Endothelial cell of umbilical vein (primary cell): Measurements from ENCODE around the gene CFAP210. TPM values are rescaled to one million over a fixed set of nuclear protein-coding genes. Genes with fewer than 3 reads are reported as not detected.

Experiments
- Bru-seq: library from RNA; stranded (reverse); fragments of 400-500 nt; gene quantifications from one replicate; lab custom pipeline; 2021; lab: Mats Ljungman, UMichigan
- BruChase-seq, 2 experiments: library from RNA; stranded (reverse); fragments of 400-500 nt; gene quantifications; one replicate each; lab custom pipeline; 2021; lab: Mats Ljungman, UMichigan
- BruUV-seq: library from RNA; stranded (reverse); fragments of 400-500 nt; replicated peaks from 2 replicates; lab custom pipeline; 2021; lab: Mats Ljungman, UMichigan
- CTCF ChIA-PET: fragments of 300-600, 350-600 bp; sonication (Branson Sonifier 250); formaldehyde crosslinking; loops from one replicate; lab custom pipeline; 2021; ENCODE audit warnings: antibody characterized with exemption, inconsistent platforms; lab: Charles Lee
- POLR2A ChIA-PET: fragments of 300-600, 350-600 bp; sonication (Branson Sonifier 250); formaldehyde crosslinking; loops from one replicate; lab custom pipeline; 2021; ENCODE audit warnings: antibody characterized with exemption, inconsistent platforms; lab: Charles Lee
- DNase-seq: peaks from one replicate; pipeline ENCODE4 v3.0.0-alpha.2; 2011; ENCODE audit warnings: low read depth, low spot score
- FAIRE-seq: peaks from 2 replicates; lab custom pipeline; 2011; peaks lifted over from hg19 to GRCh38; lab: Jason Lieb, UNC
- H2AFZ ChIP-seq: 2 replicates; pipeline ENCODE4 v1.6.0; 2012; ENCODE audit warnings: low read depth, low read length, control low read depth, inconsistent platforms
- H3K27ac ChIP-seq: 2 replicates; pipeline ENCODE4 v1.5.1; 2011; ENCODE audit warnings: low read depth, mild to moderate bottlenecking, control low read depth, low read length, moderate library complexity; ENCODE audit not compliant: insufficient read depth
- H3K27me3 ChIP-seq, 2 experiments: 2 replicates each; pipeline versions ENCODE4 v1.6.0 to v1.6.1; 2011; ENCODE audit warnings: low read length in 2 of 2, mixed read lengths in 1 of 2; ENCODE audit not compliant: control insufficient read depth in 2 of 2, insufficient read depth in 2 of 2
- H3K36me3 ChIP-seq, 2 experiments: 2 replicates in 1 of 2; 3 replicates in 1 of 2; pipeline ENCODE4 v1.5.1; 2011; ENCODE audit warnings: low read length in 2 of 2, mild to moderate bottlenecking in 1 of 2, moderate library complexity in 1 of 2; ENCODE audit not compliant: control insufficient read depth in 2 of 2, insufficient read depth in 2 of 2; ENCODE audit errors: extremely low read depth in 1 of 2
- H3K4me1 ChIP-seq: 3 replicates; pipeline ENCODE4 v1.5.1; 2011; ENCODE audit warnings: mild to moderate bottlenecking, low read length; ENCODE audit not compliant: control insufficient read depth, insufficient read depth; ENCODE audit errors: extremely low read depth
- H3K4me2 ChIP-seq: 2 replicates; pipeline ENCODE4 v1.6.1; 2011; ENCODE audit warnings: low read length, control low read depth, mixed read lengths; ENCODE audit not compliant: insufficient read depth
- H3K4me3 ChIP-seq, 3 experiments: fragments of 200-600 bp in 1 of 3; sonication (generic), shearing (Covaris generic) in 1 of 3; replicated peaks in 1 of 3; 2 replicates each; pipeline ENCODE4 v1.5.1; 2011 to 2016; ENCODE audit warnings: control low read depth in 3 of 3, low read length in 3 of 3, mild to moderate bottlenecking in 2 of 3, inconsistent platforms in 1 of 3, low read depth in 1 of 3, moderate library complexity in 1 of 3; ENCODE audit not compliant: insufficient read depth in 1 of 3
- H3K79me2 ChIP-seq: 2 replicates; pipeline ENCODE4 v1.6.0; 2012; ENCODE audit warnings: low read length, inconsistent platforms; ENCODE audit not compliant: control insufficient read depth, insufficient read depth
- H3K9ac ChIP-seq: replicated peaks from 2 replicates; pipeline ENCODE3; 2011; ENCODE audit warnings: low read length, control low read depth; ENCODE audit not compliant: insufficient read depth; ENCODE audit errors: extremely low read depth
- H3K9me1 ChIP-seq: replicated peaks from 3 replicates; pipeline ENCODE4 v1.6.0; 2011; ENCODE audit warnings: mild to moderate bottlenecking, low read length; ENCODE audit not compliant: control insufficient read depth, insufficient read depth; ENCODE audit errors: extremely low read depth
- H3K9me3 ChIP-seq: replicated peaks from 2 replicates; pipeline ENCODE4 v1.5.1; 2012; ENCODE audit warnings: low read length, inconsistent platforms; ENCODE audit not compliant: control insufficient read depth, insufficient read depth
- H4K20me1 ChIP-seq: replicated peaks from 2 replicates; pipeline ENCODE3; 2011; ENCODE audit warnings: mild to moderate bottlenecking, low read length; ENCODE audit not compliant: control insufficient read depth, insufficient read depth; ENCODE audit errors: extremely low read depth
- EZH2 ChIP-seq: IDR thresholded peaks from 2 replicates; pipeline ENCODE4 v1.6.1; 2012; ENCODE audit warnings: borderline replicate concordance, low read depth, mild to moderate bottlenecking, moderate library complexity, low read length, inconsistent platforms; ENCODE audit not compliant: severe bottlenecking
- FOS ChIP-seq: IDR thresholded peaks from 2 replicates; pipeline ENCODE4 v1.6.1; 2011; ENCODE audit warnings: mild to moderate bottlenecking, low read length, moderate library complexity, borderline replicate concordance; ENCODE audit not compliant: insufficient read depth
- GATA2 ChIP-seq: IDR thresholded peaks from 2 replicates; pipeline ENCODE4 v1.7.0; 2011; ENCODE audit warnings: low read depth, mild to moderate bottlenecking, moderate library complexity, mixed read lengths, low read length; ENCODE audit not compliant: insufficient read length, insufficient read depth
- JUN ChIP-seq: IDR thresholded peaks from 2 replicates; pipeline ENCODE4 v1.6.1; 2011; ENCODE audit warnings: borderline replicate concordance, low read depth; ENCODE audit not compliant: insufficient read length, insufficient read depth
- MYC ChIP-seq: IDR thresholded peaks from one replicate; pipeline ENCODE4 v1.6.1; 2011; ENCODE audit warnings: mild to moderate bottlenecking, low read depth, low read length
- POLR2A ChIP-seq: IDR thresholded peaks from 2 replicates; pipeline ENCODE4 v1.6.1; 2012; ENCODE audit warnings: low read depth, mild to moderate bottlenecking, control low read depth, low read length
- POLR2AphosphoS5 ChIP-seq: IDR thresholded peaks from 2 replicates; pipeline ENCODE4 v1.6.1; 2012; ENCODE audit warnings: low read depth, mild to moderate bottlenecking, control low read depth, low read length, moderate library complexity; ENCODE audit not compliant: insufficient read depth
- dilution Hi-C: fragments of 300-500 bp; cut with MboI; formaldehyde crosslinking; loops from one replicate; pipeline ENCODE4 v1.15.0; 2019; ENCODE audit warnings: low sequenced_read_pairs; ENCODE audit not compliant: extremely low pct_ligation_motif_present
- intact Hi-C: fragments of 100-400 bp; cut with micrococcal nuclease; formaldehyde crosslinking; loops from one replicate; pipeline ENCODE4 v1.10.0; 2022
- long read RNA-seq: library from polyadenylated mRNA; stranded (forward); transcript quantifications from one replicate; pipeline ENCODE4 v2.0.0, GENCODE V29; 2021
- polyA minus RNA-seq, 3 experiments: library from RNA; depleted of rRNA, polyadenylated mRNA; stranded (reverse); fragments of >200 nt; gene quantifications; 1 replicate in 1 of 3; 2 replicates in 2 of 3; pipeline ENCODE4 v1.2.3, GENCODE V29; 2011
- polyA plus RNA-seq, 4 experiments: library from polyadenylated mRNA; depleted of rRNA in 3 of 4; stranded (reverse) in 3 of 4; unstranded in 1 of 4; fragments of >200 nt; gene quantifications; 2 replicates each; pipeline versions ENCODE4 v1.2.1 to v1.2.3, GENCODE V29; 2011 to 2012; ENCODE audit warnings: missing spikeins in 1 of 4
- total RNA-seq: library from RNA; stranded (reverse); gene quantifications from 2 replicates; pipeline ENCODE4 v1.2.3, GENCODE V29; 2021
- TF ChIP-seq, protein P1 (sequence below), 2 donors: IDR thresholded peaks; 1 replicate in 1 of 2; 2 replicates in 1 of 2; pipeline ENCODE4 v1.5.1; 2011; ENCODE audit warnings: low read length in 2 of 2, mild to moderate bottlenecking in 2 of 2, moderate library complexity in 2 of 2, control low read depth in 1 of 2, inconsistent platforms in 1 of 2, low read depth in 1 of 2; ENCODE audit not compliant: insufficient read depth in 1 of 2; ENCODE audit errors: extremely low read depth in 1 of 2
- TF ChIP-seq, protein P2 (sequence below): IDR thresholded peaks from 2 replicates; pipeline ENCODE4 v1.6.1; 2011; ENCODE audit not compliant: insufficient read depth, insufficient read length

Gene CFAP210
- total RNA-seq (not detected in 2 replicates), polyA plus RNA-seq (not detected in 2 replicates), polyA minus RNA-seq (not detected in 2 replicates), Bru-seq, nascent RNA (percentile 14 among the genes with signal in this experiment), BruChase-seq, experiment 1, labeled RNA remaining after a 6-hour chase (percentile 17 among the genes with signal in this experiment), BruChase-seq, experiment 2, labeled RNA remaining after a 2-hour chase (percentile 18 among the genes with signal in this experiment)
- polyA plus RNA-seq (2011; cell fraction: cytosol; rRNA removed): not detected in 2 replicates
- not detected in 2 replicates for polyA plus RNA-seq (2011; cell fraction: nucleus; rRNA removed)
- not detected in 2 replicates for polyA plus RNA-seq (2012)
- polyA minus RNA-seq (2011; cell fraction: cytosol; rRNA and poly(A)+ RNA removed): not detected
- polyA minus RNA-seq (2011; cell fraction: nucleus; rRNA and poly(A)+ RNA removed): not detected in 2 replicates
- long read RNA-seq, partial matches to known transcripts: 0 of 2 reads
- long read RNA-seq, other reads (novel, unspliced or antisense): 2 of 2 reads

GRCh38 chr2:169694113-169694893 is at the start of gene CFAP210, which contains the start of gene PHOSPHO2:
Gene CFAP210 (minus strand): TSS chr2:169694405. CDS start chr2:169694327, 78 bp downstream.
Gene PHOSPHO2 (plus strand): TSS chr2:169694469. CDS start chr2:169700972, 6,503 bp downstream.
- Histone ChIP-seq H3K36me3 (no peaks in the 10 kb centered on the region), H3K4me2 (peak within 1 kb of the TSS; percentile 91), H2AFZ (peak within 1 kb of the TSS; percentile 95), H3K27ac (peak within 1 kb of the TSS; percentile 64), H3K9me3 (no peaks in the 10 kb centered on the region), H3K4me1 (peaks cover 8% of the 10 kb centered on the region), H3K4me3 (peak within 1 kb of the TSS; percentile 21 to 87 (median 85)), H3K79me2 (no peaks in the 10 kb centered on the region), H3K27me3 (peaks cover 11 to 25% of the 10 kb centered on the region in 2 experiments), H3K9ac (peak within 1 kb of the TSS; percentile 86), H4K20me1 (no peaks in the 10 kb centered on the region), H3K9me1 (no peaks in the 10 kb centered on the region)
- dilution Hi-C loops: no loop called here
- BruUV-seq: TSS peak; percentile 73
- TF ChIP-seq FOS (no peak), GATA2 (no peak), POLR2AphosphoS5 (peak; percentile 64), POLR2A (peak; percentile 80), MYC (no peak), JUN (no peak), EZH2 (no peak)
- TF ChIP-seq, protein P1, sequence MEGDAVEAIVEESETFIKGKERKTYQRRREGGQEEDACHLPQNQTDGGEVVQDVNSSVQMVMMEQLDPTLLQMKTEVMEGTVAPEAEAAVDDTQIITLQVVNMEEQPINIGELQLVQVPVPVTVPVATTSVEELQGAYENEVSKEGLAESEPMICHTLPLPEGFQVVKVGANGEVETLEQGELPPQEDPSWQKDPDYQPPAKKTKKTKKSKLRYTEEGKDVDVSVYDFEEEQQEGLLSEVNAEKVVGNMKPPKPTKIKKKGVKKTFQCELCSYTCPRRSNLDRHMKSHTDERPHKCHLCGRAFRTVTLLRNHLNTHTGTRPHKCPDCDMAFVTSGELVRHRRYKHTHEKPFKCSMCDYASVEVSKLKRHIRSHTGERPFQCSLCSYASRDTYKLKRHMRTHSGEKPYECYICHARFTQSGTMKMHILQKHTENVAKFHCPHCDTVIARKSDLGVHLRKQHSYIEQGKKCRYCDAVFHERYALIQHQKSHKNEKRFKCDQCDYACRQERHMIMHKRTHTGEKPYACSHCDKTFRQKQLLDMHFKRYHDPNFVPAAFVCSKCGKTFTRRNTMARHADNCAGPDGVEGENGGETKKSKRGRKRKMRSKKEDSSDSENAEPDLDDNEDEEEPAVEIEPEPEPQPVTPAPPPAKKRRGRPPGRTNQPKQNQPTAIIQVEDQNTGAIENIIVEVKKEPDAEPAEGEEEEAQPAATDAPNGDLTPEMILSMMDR (IDR thresholded peaks at IDR 0.05; ENCODE audit: extremely low read depth in 1 of 2, insufficient read depth in 1 of 2, low read depth in 1 of 2, low read length in 2 of 2): no peak
- TF ChIP-seq, protein P2, sequence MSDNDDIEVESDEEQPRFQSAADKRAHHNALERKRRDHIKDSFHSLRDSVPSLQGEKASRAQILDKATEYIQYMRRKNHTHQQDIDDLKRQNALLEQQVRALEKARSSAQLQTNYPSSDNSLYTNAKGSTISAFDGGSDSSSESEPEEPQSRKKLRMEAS: peak; percentile 62
- DNase-seq: peak; percentile 96
- CTCF ChIA-PET: no interaction called here
- FAIRE-seq: peak; percentile 88
- intact Hi-C loops: loop anchor here (2.0 to 5.0 kb wide), 3 partner anchors 22 to 122 kb away; partner anchors contain the start of genes FASTKD1 and KLHL23
- POLR2A ChIA-PET: no interaction called here
